HepG2 (cell line): ENCODE data around the gene DDAH1. TPM values are rescaled to one million over a fixed set of nuclear protein-coding genes. Genes with fewer than 3 reads are reported as not detected.

Experiments used
- BRD4 ChIP-seq: sonication (generic); formaldehyde crosslinking; IDR thresholded peaks from 2 replicates; pipeline ENCODE4 v1.4.0; 2020; ENCODE audit warnings: missing genetic modification reagents
- CBX1 ChIP-seq: IDR thresholded peaks from one replicate; pipeline ENCODE4 v1.6.1; 2016; ENCODE audit warnings: antibody characterized with exemption, low read depth
- E2F5 ChIP-seq: sonication (generic); formaldehyde crosslinking; conservative IDR thresholded peaks from 2 replicates; pipeline ENCODE4 v1.4.0; 2020; ENCODE audit warnings: missing genetic modification reagents
- KMT2A ChIP-seq: sonication (generic); formaldehyde crosslinking; IDR thresholded peaks from 2 replicates; pipeline ENCODE4 v1.4.0; 2020; ENCODE audit warnings: missing genetic modification reagents
- LCORL ChIP-seq, 2 experiments: fragments of 450-650 bp in 1 of 2; sonication (generic) in 1 of 2; formaldehyde crosslinking in 1 of 2; IDR thresholded peaks; 2 replicates each; pipeline versions ENCODE4 v1.5.0 to v1.6.1; 2017 to 2020; ENCODE audit warnings: antibody characterized with exemption in 1 of 2, missing genetic modification reagents in 1 of 2
- MEIS1 ChIP-seq: sonication (generic); formaldehyde crosslinking; IDR thresholded peaks from 2 replicates; pipeline ENCODE4 v1.9.0; 2021; ENCODE audit warnings: mild to moderate bottlenecking, missing genetic modification reagents, moderate library complexity, borderline replicate concordance
- MTA1 ChIP-seq: sonication (generic); formaldehyde crosslinking; IDR thresholded peaks from 2 replicates; pipeline ENCODE4 v1.4.0; 2020; ENCODE audit warnings: missing genetic modification reagents, mild to moderate bottlenecking, borderline replicate concordance
- NFIB ChIP-seq: sonication (generic); formaldehyde crosslinking; IDR thresholded peaks from 2 replicates; pipeline ENCODE4 v1.9.0; 2021; ENCODE audit warnings: missing genetic modification reagents, mild to moderate bottlenecking, borderline replicate concordance
- NPAS2 ChIP-seq: sonication (generic); formaldehyde crosslinking; IDR thresholded peaks from 2 replicates; pipeline ENCODE4 v1.8.0; 2022; ENCODE audit warnings: mild to moderate bottlenecking, missing genetic modification reagents, borderline replicate concordance
- ONECUT2 ChIP-seq: sonication (generic); formaldehyde crosslinking; IDR thresholded peaks from 2 replicates; pipeline ENCODE4 v1.4.0; 2020; ENCODE audit warnings: missing genetic modification reagents
- SNRNP70 ChIP-seq: fragments of 200-400 bp; formaldehyde crosslinking; IDR thresholded peaks from 2 replicates; pipeline ENCODE4 v1.6.1; 2017; ENCODE audit warnings: mild to moderate bottlenecking, low read depth, low read length, moderate library complexity
- ZMYM3 ChIP-seq: sonication (generic); formaldehyde crosslinking; IDR thresholded peaks from 2 replicates; pipeline ENCODE4 v1.5.1; 2020; ENCODE audit warnings: mild to moderate bottlenecking, missing genetic modification reagents
- ZNF24 ChIP-seq: fragments of 450-650 bp; IDR thresholded peaks from 2 replicates; pipeline ENCODE4 v1.6.1; 2017; ENCODE audit warnings: antibody characterized with exemption, mild to moderate bottlenecking
- ZNF326 ChIP-seq: sonication (generic); formaldehyde crosslinking; IDR thresholded peaks from 2 replicates; pipeline ENCODE4 v1.4.0; 2020; ENCODE audit warnings: missing genetic modification reagents, borderline replicate concordance
- ZNF761 ChIP-seq: sonication (generic); formaldehyde crosslinking; conservative IDR thresholded peaks from 2 replicates; pipeline ENCODE4 v1.4.0; 2020; ENCODE audit warnings: mild to moderate bottlenecking, missing genetic modification reagents
- ZNF772 ChIP-seq: sonication (generic); formaldehyde crosslinking; IDR thresholded peaks from 2 replicates; pipeline ENCODE4 v1.5.0; 2020; ENCODE audit warnings: mild to moderate bottlenecking, missing genetic modification reagents
- ZNF781 ChIP-seq: sonication (generic); formaldehyde crosslinking; IDR thresholded peaks from 2 replicates; pipeline ENCODE4 v1.5.1; 2020; ENCODE audit warnings: borderline replicate concordance, mild to moderate bottlenecking, missing genetic modification reagents; ENCODE audit errors: not compliant biosample characterization
- ZNF782 ChIP-seq: sonication (generic); formaldehyde crosslinking; IDR thresholded peaks from 2 replicates; pipeline ENCODE4 v1.4.0; 2020; ENCODE audit warnings: missing genetic modification reagents, mild to moderate bottlenecking, borderline replicate concordance
- ZNF788 ChIP-seq: sonication (generic); formaldehyde crosslinking; IDR thresholded peaks from 2 replicates; pipeline ENCODE4 v1.5.0; 2020; ENCODE audit warnings: mild to moderate bottlenecking, missing genetic modification reagents, borderline replicate concordance
- ZNF891 ChIP-seq: sonication (generic); formaldehyde crosslinking; IDR thresholded peaks from 2 replicates; pipeline ENCODE4 v1.5.0; 2020; ENCODE audit warnings: mild to moderate bottlenecking, missing genetic modification reagents
- polyA plus RNA-seq, 8 experiments: library from polyadenylated mRNA; depleted of rRNA in 3 of 8; stranded (reverse) in 7 of 8; unstranded in 1 of 8; fragments of >200 nt; fragmentation: Illumina TruSeq in 4 of 8; extraction: Trizol in 4 of 8; gene quantifications; 2 replicates each; pipeline versions ENCODE4 v1.2.1 to v1.2.3, GENCODE V29; 2011 to 2016; ENCODE audit warnings: low read depth in 4 of 8, missing spikeins in 1 of 8, mixed read lengths in 1 of 8; ENCODE audit not compliant: insufficient read depth in 1 of 8
- total RNA-seq, 5 experiments: library from RNA; depleted of rRNA; stranded (reverse); fragments of >200 nt; fragmentation: Illumina TruSeq; extraction: Trizol; gene quantifications; 2 replicates each; pipeline ENCODE4 v1.2.3, GENCODE V29; 2016; ENCODE audit warnings: low read depth in 1 of 5
- TF ChIP-seq, protein P1 (sequence below): sonication (generic); formaldehyde crosslinking; IDR thresholded peaks from 2 replicates; pipeline ENCODE4 v1.8.1; 2023; ENCODE audit warnings: missing genetic modification reagents, mild to moderate bottlenecking, borderline replicate concordance
- TF ChIP-seq, protein P2 (sequence below): sonication (generic); formaldehyde crosslinking; IDR thresholded peaks from 2 replicates; pipeline ENCODE4 v1.9.0; 2021; ENCODE audit warnings: missing genetic modification reagents, borderline replicate concordance
- TF ChIP-seq, protein P3 (sequence below): fragments of 450-650 bp; IDR thresholded peaks from 2 replicates; pipeline ENCODE4 v1.6.1; 2017
- TF ChIP-seq, protein P4 (sequence below): sonication (generic); formaldehyde crosslinking; IDR thresholded peaks from 2 replicates; pipeline ENCODE4 v1.5.0; 2020; ENCODE audit warnings: missing genetic modification reagents, mild to moderate bottlenecking, borderline replicate concordance

The DDAH1 gene
- total and polyA plus RNA-seq, 2 of the 13 experiments (the other 11 are each of a cell fraction or from before 2014, with no cell fraction given) = 39.7 to 64.4 TPM

DNA sequence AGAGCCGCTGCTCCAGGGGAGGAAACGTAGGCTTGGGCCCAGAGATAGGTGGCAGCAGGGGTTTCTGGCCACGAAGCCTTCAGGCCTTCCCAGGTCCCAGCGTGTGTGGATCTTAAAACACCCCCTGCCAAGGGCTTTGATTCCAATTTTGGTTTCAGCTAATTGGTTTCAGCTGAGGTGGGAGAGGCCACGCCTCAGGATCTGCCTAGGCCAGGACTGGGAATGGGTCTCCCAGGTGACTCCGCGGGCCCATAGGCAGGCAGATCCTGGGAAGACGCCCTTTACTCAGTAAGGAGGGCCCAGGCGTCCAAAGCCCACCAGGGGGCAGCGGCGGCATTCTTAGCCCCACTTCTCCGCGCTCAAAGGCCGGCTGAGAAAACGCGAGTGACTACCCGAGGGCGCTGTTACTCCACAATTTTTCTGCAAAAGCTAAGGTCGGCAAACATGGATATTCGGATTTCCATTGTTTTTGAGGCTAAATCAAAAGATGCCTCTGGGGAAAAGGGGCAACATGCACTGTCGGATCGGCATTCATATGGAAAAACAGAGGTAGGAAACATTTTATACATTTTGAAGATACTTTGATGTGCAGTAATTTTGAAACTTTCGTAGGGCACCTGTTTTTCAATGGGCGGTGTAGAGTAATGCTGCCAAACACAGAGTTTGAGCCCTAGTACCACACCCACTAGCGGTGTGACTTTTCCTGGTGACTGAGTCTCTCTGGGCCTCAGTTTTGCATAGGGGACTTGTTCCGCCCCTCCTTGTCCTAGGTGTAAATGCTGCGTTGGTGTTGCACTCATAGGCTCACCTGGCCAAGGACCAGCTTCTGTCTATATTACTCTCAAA, 156.7 kb downstream of the DDAH1 start (continued):
- TF ChIP-seq, protein P1, sequence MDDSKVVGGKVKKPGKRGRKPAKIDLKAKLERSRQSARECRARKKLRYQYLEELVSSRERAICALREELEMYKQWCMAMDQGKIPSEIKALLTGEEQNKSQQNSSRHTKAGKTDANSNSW (CRISPR knock-in tag) = no peak
- no peak for TF ChIP-seq CBX1
- TF ChIP-seq ZNF782 (CRISPR knock-in tag) = no peak
- TF ChIP-seq SNRNP70 = no peak
- TF ChIP-seq, protein P2, sequence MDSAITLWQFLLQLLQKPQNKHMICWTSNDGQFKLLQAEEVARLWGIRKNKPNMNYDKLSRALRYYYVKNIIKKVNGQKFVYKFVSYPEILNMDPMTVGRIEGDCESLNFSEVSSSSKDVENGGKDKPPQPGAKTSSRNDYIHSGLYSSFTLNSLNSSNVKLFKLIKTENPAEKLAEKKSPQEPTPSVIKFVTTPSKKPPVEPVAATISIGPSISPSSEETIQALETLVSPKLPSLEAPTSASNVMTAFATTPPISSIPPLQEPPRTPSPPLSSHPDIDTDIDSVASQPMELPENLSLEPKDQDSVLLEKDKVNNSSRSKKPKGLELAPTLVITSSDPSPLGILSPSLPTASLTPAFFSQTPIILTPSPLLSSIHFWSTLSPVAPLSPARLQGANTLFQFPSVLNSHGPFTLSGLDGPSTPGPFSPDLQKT (CRISPR knock-in tag) = no peak
- no peak for TF ChIP-seq ONECUT2 (CRISPR knock-in tag)
- no peak for TF ChIP-seq ZNF788 (CRISPR knock-in tag)
- TF ChIP-seq NPAS2 = no peak
- 0 out of 2 replicates have a peak, but pooled peaks have one; percentile 50 for TF ChIP-seq ZNF761 (CRISPR knock-in tag)
- TF ChIP-seq E2F5 (CRISPR knock-in tag) = no peak
- TF ChIP-seq KMT2A (CRISPR knock-in tag) = no peak
- no peak for TF ChIP-seq LCORL (IDR thresholded peaks at IDR 0.05)
- TF ChIP-seq LCORL (CRISPR knock-in tag; IDR thresholded peaks at IDR 0.05) = peak; percentile 64
- no peak for TF ChIP-seq NFIB (CRISPR knock-in tag)
- TF ChIP-seq, protein P3, sequence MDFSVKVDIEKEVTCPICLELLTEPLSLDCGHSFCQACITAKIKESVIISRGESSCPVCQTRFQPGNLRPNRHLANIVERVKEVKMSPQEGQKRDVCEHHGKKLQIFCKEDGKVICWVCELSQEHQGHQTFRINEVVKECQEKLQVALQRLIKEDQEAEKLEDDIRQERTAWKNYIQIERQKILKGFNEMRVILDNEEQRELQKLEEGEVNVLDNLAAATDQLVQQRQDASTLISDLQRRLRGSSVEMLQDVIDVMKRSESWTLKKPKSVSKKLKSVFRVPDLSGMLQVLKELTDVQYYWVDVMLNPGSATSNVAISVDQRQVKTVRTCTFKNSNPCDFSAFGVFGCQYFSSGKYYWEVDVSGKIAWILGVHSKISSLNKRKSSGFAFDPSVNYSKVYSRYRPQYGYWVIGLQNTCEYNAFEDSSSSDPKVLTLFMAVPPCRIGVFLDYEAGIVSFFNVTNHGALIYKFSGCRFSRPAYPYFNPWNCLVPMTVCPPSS = no peak
- TF ChIP-seq MTA1 (CRISPR knock-in tag) = no peak
- TF ChIP-seq ZMYM3 (CRISPR knock-in tag) = no peak
- no peak for TF ChIP-seq ZNF24
- TF ChIP-seq MEIS1 = no peak
- TF ChIP-seq ZNF772 (CRISPR knock-in tag) = no peak
- TF ChIP-seq, protein P4, sequence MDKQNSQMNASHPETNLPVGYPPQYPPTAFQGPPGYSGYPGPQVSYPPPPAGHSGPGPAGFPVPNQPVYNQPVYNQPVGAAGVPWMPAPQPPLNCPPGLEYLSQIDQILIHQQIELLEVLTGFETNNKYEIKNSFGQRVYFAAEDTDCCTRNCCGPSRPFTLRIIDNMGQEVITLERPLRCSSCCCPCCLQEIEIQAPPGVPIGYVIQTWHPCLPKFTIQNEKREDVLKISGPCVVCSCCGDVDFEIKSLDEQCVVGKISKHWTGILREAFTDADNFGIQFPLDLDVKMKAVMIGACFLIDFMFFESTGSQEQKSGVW (CRISPR knock-in tag) = no peak
- no peak for TF ChIP-seq ZNF326 (CRISPR knock-in tag)
- no peak for TF ChIP-seq ZNF781 (CRISPR knock-in tag)
- no peak for TF ChIP-seq BRD4
- no peak for TF ChIP-seq ZNF891 (CRISPR knock-in tag)
